ENCODE results near the gene ERN1. TPM values are rescaled to one million over a fixed set of nuclear protein-coding genes. Genes with fewer than 3 reads are reported as not detected.

Gene ERN1
- total RNA-seq, 1 experiment from 2014 or later, result 13.5 TPM

DNA sequence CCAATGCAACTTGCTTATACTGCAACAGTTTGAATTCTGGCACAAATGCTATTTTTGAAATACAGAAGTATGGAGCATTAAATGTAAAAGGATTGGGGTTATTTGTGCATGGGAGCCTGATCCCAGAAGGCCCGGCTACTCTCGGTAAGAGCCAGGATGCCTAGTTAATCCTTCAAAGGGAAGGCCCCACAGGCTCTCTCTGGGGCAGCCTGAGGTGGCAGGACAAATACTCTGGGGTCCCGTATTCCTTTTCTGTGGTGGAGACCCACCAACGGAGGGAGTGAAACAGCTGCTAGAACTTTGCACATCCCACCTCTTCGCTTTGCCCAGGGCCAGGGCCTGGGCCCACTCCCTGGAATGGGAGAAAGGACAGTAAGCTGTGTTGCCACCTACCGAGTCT is 30.4 kb downstream of the ERN1 start:
- POLR2A ChIA-PET (ENCODE audit: unreplicated experiment), result no interaction called here

DNA sequence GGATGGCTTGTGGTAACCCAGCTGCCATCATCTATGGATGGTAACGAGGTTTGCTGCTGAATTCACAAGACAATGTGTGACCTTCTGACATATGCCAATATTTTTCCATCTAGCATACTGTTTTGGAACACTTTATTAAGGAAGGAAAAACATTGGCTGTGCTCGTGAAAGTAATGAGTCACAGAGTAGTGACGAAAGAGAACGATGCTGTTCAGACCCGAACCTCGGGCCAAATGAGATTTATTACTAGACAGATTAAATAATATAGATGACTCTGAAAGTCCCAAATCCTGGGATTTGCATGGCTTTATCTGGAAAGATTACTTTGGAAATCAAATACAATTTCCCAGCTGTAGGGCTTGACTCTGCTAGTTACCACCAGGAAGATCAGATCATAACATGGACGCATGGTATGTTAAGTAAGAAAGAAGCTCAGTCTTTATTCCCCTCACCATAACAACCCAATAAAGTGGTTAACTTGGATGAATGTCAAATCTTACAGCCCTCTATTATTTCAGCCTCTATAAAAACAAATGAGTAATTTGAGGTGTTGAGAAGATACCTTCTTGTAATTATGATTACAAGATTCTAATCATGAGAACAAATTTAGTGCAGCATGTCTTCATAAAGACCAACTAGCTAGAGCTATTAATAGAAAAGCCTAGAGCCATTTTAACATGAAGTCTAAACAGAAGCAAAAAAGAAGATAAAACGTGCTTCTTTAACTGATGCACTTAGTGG is 32.6 kb downstream of the ERN1 start:
- intact Hi-C loops (cut with micrococcal nuclease), result loop anchor here (2.0 kb wide), 1 partner anchor 15 kb away; no protein-coding TSS in a partner anchor
- POLR2A ChIA-PET (ENCODE audit: unreplicated experiment), result interaction anchor here (0.7 to 0.9 kb wide), 2 partner anchors 15 to 113 kb away, joined by 3 to 5 read pairs; no protein-coding TSS in a partner anchor
- no peak overlapping the region for H2AFZ ChIP-seq (ENCODE audit: low read length)

More for the DNA sequence above, 30.4 kb downstream of the ERN1 start:
- H3K27me3 ChIP-seq (ENCODE audit: low read length), result no peaks in the 10 kb centered on the region
- CTCF ChIA-PET, result no interaction called here
- H3K9me2 ChIP-seq (replicated peaks; ENCODE audit: low read length), result no peaks in the 10 kb centered on the region
- H3K4me3 ChIP-seq (ENCODE audit: low read length), result no peak overlapping the region
- H3K4me1 ChIP-seq (ENCODE audit: insufficient read depth, low read length), result peaks cover 56% of the 10 kb centered on the region
- DNase-seq (no peak), ATAC-seq (no peak)
- H3K4me2 ChIP-seq (ENCODE audit: low read length), result no peak overlapping the region
- H3K27ac ChIP-seq (ENCODE audit: low read length), result no peak overlapping the region
- H3K9me3 ChIP-seq (ENCODE audit: low read length), result no peaks in the 10 kb centered on the region
- peaks cover 10% of the 10 kb centered on the region; the same call in 1 of the 2 replicates for H3K79me2 ChIP-seq (ENCODE audit: low read length)
- peaks cover 13% of the 10 kb centered on the region for H3F3A ChIP-seq (ENCODE audit: low read length, unreplicated experiment)
- no TSS peak for BruUV-seq (replicated peaks)
- peaks cover 5% of the 10 kb centered on the region; the same call in 1 of the 2 replicates for H3K36me3 ChIP-seq (ENCODE audit: low read depth, low read length)
- intact Hi-C loops (cut with micrococcal nuclease), result no loop called here
- H2AFZ ChIP-seq (ENCODE audit: low read length), result no peak overlapping the region
- TF ChIP-seq, protein P1, sequence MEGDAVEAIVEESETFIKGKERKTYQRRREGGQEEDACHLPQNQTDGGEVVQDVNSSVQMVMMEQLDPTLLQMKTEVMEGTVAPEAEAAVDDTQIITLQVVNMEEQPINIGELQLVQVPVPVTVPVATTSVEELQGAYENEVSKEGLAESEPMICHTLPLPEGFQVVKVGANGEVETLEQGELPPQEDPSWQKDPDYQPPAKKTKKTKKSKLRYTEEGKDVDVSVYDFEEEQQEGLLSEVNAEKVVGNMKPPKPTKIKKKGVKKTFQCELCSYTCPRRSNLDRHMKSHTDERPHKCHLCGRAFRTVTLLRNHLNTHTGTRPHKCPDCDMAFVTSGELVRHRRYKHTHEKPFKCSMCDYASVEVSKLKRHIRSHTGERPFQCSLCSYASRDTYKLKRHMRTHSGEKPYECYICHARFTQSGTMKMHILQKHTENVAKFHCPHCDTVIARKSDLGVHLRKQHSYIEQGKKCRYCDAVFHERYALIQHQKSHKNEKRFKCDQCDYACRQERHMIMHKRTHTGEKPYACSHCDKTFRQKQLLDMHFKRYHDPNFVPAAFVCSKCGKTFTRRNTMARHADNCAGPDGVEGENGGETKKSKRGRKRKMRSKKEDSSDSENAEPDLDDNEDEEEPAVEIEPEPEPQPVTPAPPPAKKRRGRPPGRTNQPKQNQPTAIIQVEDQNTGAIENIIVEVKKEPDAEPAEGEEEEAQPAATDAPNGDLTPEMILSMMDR (conservative IDR thresholded peaks at IDR 0.05; ENCODE audit: low read depth, low read length), result no peak
- TF ChIP-seq EZH2phosphoT487 (IDR thresholded peaks at IDR 0.05; ENCODE audit: borderline replicate concordance, low read length) (no peak), EZH2 (IDR thresholded peaks at IDR 0.05; ENCODE audit: low read length, unreplicated experiment) (no peak)
- H3K9ac ChIP-seq (ENCODE audit: low read length), result no peak overlapping the region
- no peaks in the 10 kb centered on the region for H4K20me1 ChIP-seq (ENCODE audit: low read length)

More for the DNA sequence above, 32.6 kb downstream of the ERN1 start:
- Histone ChIP-seq H3K4me1 (ENCODE audit: insufficient read depth, low read length) (peaks cover 37% of the 10 kb centered on the region), H3K79me2 (ENCODE audit: low read length) (0 out of 2 replicates have a peak, but pooled peaks cover 4% of the 10 kb centered on the region), H3K4me2 (ENCODE audit: low read length) (peak overlapping the region; percentile 57), H3F3A (ENCODE audit: low read length, unreplicated experiment) (peaks cover 13% of the 10 kb centered on the region), H3K9ac (ENCODE audit: low read length) (peak overlapping the region; percentile 59), H3K36me3 (ENCODE audit: low read depth, low read length) (peaks cover 5% of the 10 kb centered on the region; the same call in 1 of the 2 replicates), H4K20me1 (ENCODE audit: low read length) (no peaks in the 10 kb centered on the region), H3K27ac (ENCODE audit: low read length) (peak overlapping the region; percentile 84), H3K27me3 (ENCODE audit: low read length) (no peaks in the 10 kb centered on the region), H3K9me2 (replicated peaks; ENCODE audit: low read length) (no peaks in the 10 kb centered on the region), H3K9me3 (ENCODE audit: low read length) (no peaks in the 10 kb centered on the region), H3K4me3 (ENCODE audit: low read length) (0 out of 2 replicates have a peak overlapping the region, but pooled peaks have one; percentile 2)
- CTCF ChIA-PET, result interaction anchor here (0.6 to 1.8 kb wide), 3 partner anchors 23 to 36 kb away, joined by 3 to 7 read pairs (median 5); no protein-coding TSS in a partner anchor
- BruUV-seq (replicated peaks), result TSS peak; percentile 16
- DNase-seq (peak; percentile 70), ATAC-seq (peak; percentile 70)
- TF ChIP-seq EZH2phosphoT487 (IDR thresholded peaks at IDR 0.05; ENCODE audit: borderline replicate concordance, low read length) (no peak), EZH2 (IDR thresholded peaks at IDR 0.05; ENCODE audit: low read length, unreplicated experiment) (no peak)
- TF ChIP-seq, protein P1 (conservative IDR thresholded peaks at IDR 0.05; ENCODE audit: low read depth, low read length), result no peak

All from PC-3 (cell line).